ENCODE measurements around the gene CD6.
A peak's percentile ranks its signal among the peaks of the same experiment; 100 is the strongest.

CD6 gene

GRCh38 chr11:60985991-60986915 lies 14.8 kb downstream of the CD6 start:
- DNase-seq: peak; percentile 65 to 97 (median 87)

- DNase-seq: peak in 4 of 5 experiments; percentile 37 to 90 (median 52)
Measured at GRCh38 chr11:60987577-60988277, 16.2 kb downstream of the CD6 start.

GRCh38 chr11:60988658-60989057 lies 17.2 kb downstream of the CD6 start:
- no peak for DNase-seq

GRCh38 chr11:60989093-60989650 lies 17.7 kb downstream of the CD6 start:
- no peak for DNase-seq

GRCh38 chr11:60991457-60991856 lies 20.0 kb downstream of the CD6 start:
- no peak for DNase-seq

- no peak for DNase-seq
Measured at GRCh38 chr11:60992842-60993409, 21.4 kb downstream of the CD6 start.

GRCh38 chr11:60993615-60994014 lies 22.1 kb downstream of the CD6 start:
- DNase-seq: no peak

GRCh38 chr11:60994541-60995080 lies 23.1 kb downstream of the CD6 start:
- DNase-seq: peak in 1 of 5 experiments; percentile 74

GRCh38 chr11:60995798-60996197 lies 24.3 kb downstream of the CD6 start:
- no peak for DNase-seq

- no peak for DNase-seq
Measured at GRCh38 chr11:60996381-60997138, 25.1 kb downstream of the CD6 start.

- no peak for DNase-seq
Measured at GRCh38 chr11:61000426-61000825, 28.9 kb downstream of the CD6 start.

- DNase-seq: no peak
Measured at GRCh38 chr11:61001931-61002330, 30.5 kb downstream of the CD6 start.

GRCh38 chr11:61002598-61002997 lies 31.1 kb downstream of the CD6 start:
- peak in 1 of 5 experiments; percentile 72 for DNase-seq

- peak in 2 of 5 experiments; percentile 31 to 68 for DNase-seq
Measured at GRCh38 chr11:61004180-61004611, 32.7 kb downstream of the CD6 start.

GRCh38 chr11:61004761-61005181 lies 33.3 kb downstream of the CD6 start:
- DNase-seq: peak in 2 of 5 experiments; percentile 34 to 70

GRCh38 chr11:61007383-61007955 lies 36.0 kb downstream of the CD6 start:
- no peak for DNase-seq

- DNase-seq: no peak
Measured at GRCh38 chr11:61007956-61008896, 36.7 kb downstream of the CD6 start.

- no peak for DNase-seq
Measured at GRCh38 chr11:61008971-61009370, 37.5 kb downstream of the CD6 start.

- DNase-seq: no peak
Measured at GRCh38 chr11:61009392-61010275, 38.2 kb downstream of the CD6 start.
